H9 (cell line): ENCODE data around the gene TBC1D23. TPM values are rescaled to one million over a fixed set of nuclear protein-coding genes. Genes with fewer than 3 reads are reported as not detected.

ENCODE experiments used
- DNase-seq: peaks from one replicate; pipeline ENCODE4 v3.0.0-alpha.2; 2017
- H2AFZ ChIP-seq: one replicate; pipeline ENCODE4 v1.6.1; 2013; ENCODE audit warnings: mild to moderate bottlenecking, low read length, control low read depth, moderate library complexity
- H2AK5ac ChIP-seq: 2 replicates; pipeline ENCODE4 v1.6.1; 2013; ENCODE audit warnings: low read length, control low read depth, mixed read lengths; ENCODE audit not compliant: insufficient read length
- H2BK120ac ChIP-seq: one replicate; pipeline ENCODE4 v1.6.1; 2013; ENCODE audit warnings: low read depth, mild to moderate bottlenecking, low read length, control low read depth, inconsistent platforms; ENCODE audit not compliant: poor library complexity, severe bottlenecking
- H2BK12ac ChIP-seq: 2 replicates; pipeline ENCODE4 v1.6.1; 2013; ENCODE audit warnings: low read length, control low read depth, mixed read lengths, low read depth; ENCODE audit not compliant: insufficient read length
- H2BK15ac ChIP-seq: 2 replicates; pipeline ENCODE4 v1.6.1; 2013; ENCODE audit warnings: low read depth, low read length, control low read depth
- H2BK20ac ChIP-seq: one replicate; pipeline ENCODE4 v1.6.1; 2013; ENCODE audit warnings: low read depth, mild to moderate bottlenecking, low read length, control low read depth, inconsistent platforms; ENCODE audit not compliant: poor library complexity, severe bottlenecking
- H2BK5ac ChIP-seq: 2 replicates; pipeline ENCODE4 v1.6.1; 2013; ENCODE audit warnings: low read length, control low read depth, mixed read lengths; ENCODE audit not compliant: insufficient read length
- H3K14ac ChIP-seq: 2 replicates; pipeline ENCODE4 v1.6.1; 2013; ENCODE audit warnings: low read length, control low read depth; ENCODE audit not compliant: insufficient read depth
- H3K18ac ChIP-seq: 2 replicates; pipeline ENCODE4 v1.6.1; 2013; ENCODE audit warnings: low read depth, mild to moderate bottlenecking, mixed read lengths, low read length, control low read depth; ENCODE audit not compliant: insufficient read length
- H3K23ac ChIP-seq: 2 replicates; pipeline ENCODE4 v1.6.1; 2013; ENCODE audit warnings: low read length, control low read depth, mixed read lengths, low read depth; ENCODE audit not compliant: insufficient read length
- H3K23me2 ChIP-seq: 2 replicates; pipeline ENCODE4 v1.6.1; 2013; ENCODE audit warnings: low read depth, mild to moderate bottlenecking, mixed read lengths, low read length, control low read depth; ENCODE audit not compliant: insufficient read length, poor library complexity, severe bottlenecking
- H3K27ac ChIP-seq: 2 replicates; pipeline ENCODE4 v1.5.1; 2013; ENCODE audit warnings: low read length, control low read depth, mixed read lengths, low read depth; ENCODE audit not compliant: insufficient read length
- H3K27me3 ChIP-seq: 2 replicates; pipeline ENCODE4 v1.6.1; 2013; ENCODE audit warnings: low read length, control low read depth, inconsistent platforms; ENCODE audit not compliant: insufficient read depth
- H3K4ac ChIP-seq: 2 replicates; pipeline ENCODE4 v1.6.1; 2013; ENCODE audit warnings: low read depth, mild to moderate bottlenecking, control low read depth, inconsistent platforms, low read length, moderate library complexity
- H3K4me1 ChIP-seq: 2 replicates; pipeline ENCODE4 v1.6.1; 2013; ENCODE audit warnings: low read length, control low read depth, inconsistent platforms; ENCODE audit not compliant: insufficient read depth
- H3K4me2 ChIP-seq: 2 replicates; pipeline ENCODE4 v1.6.1; 2013; ENCODE audit warnings: low read length, control low read depth, mixed read lengths; ENCODE audit not compliant: insufficient read length, insufficient read depth
- H3K56ac ChIP-seq: 2 replicates; pipeline ENCODE4 v1.6.1; 2013; ENCODE audit warnings: low read depth, mild to moderate bottlenecking, mixed read lengths, low read length, control low read depth; ENCODE audit not compliant: insufficient read length
- H3K79me1 ChIP-seq: 2 replicates; pipeline ENCODE4 v1.6.1; 2013; ENCODE audit warnings: low read depth, mild to moderate bottlenecking, moderate library complexity, low read length, control low read depth, inconsistent platforms; ENCODE audit not compliant: insufficient read depth, poor library complexity, severe bottlenecking
- H3K79me2 ChIP-seq: 2 replicates; pipeline ENCODE4 v1.6.1; 2013; ENCODE audit warnings: low read length, control low read depth, inconsistent platforms; ENCODE audit not compliant: insufficient read depth
- H3K9ac ChIP-seq: 2 replicates; pipeline ENCODE4 v1.6.1; 2013; ENCODE audit warnings: low read length, control low read depth, mixed read lengths; ENCODE audit not compliant: insufficient read length; ENCODE audit errors: extremely low read depth
- H3K9me3 ChIP-seq: one replicate; pipeline ENCODE4 v1.6.1; 2013; ENCODE audit warnings: low read depth, low read length, inconsistent platforms; ENCODE audit not compliant: control insufficient read depth
- H3T11ph ChIP-seq: one replicate; pipeline ENCODE4 v1.6.1; 2013; ENCODE audit warnings: mild to moderate bottlenecking, low read length, control low read depth, inconsistent platforms
- H4K20me1 ChIP-seq: one replicate; pipeline ENCODE4 v1.6.1; 2013; ENCODE audit not compliant: control insufficient read depth, insufficient read length, insufficient read depth
- H4K5ac ChIP-seq: 2 replicates; pipeline ENCODE4 v1.6.1; 2013; ENCODE audit warnings: low read depth, mild to moderate bottlenecking, mixed read lengths, low read length, control low read depth; ENCODE audit not compliant: insufficient read length
- H4K8ac ChIP-seq: replicated peaks from 2 replicates; pipeline ENCODE4 v1.6.1; 2013; ENCODE audit warnings: low read length, control low read depth, mixed read lengths, low read depth; ENCODE audit not compliant: insufficient read length
- H4K91ac ChIP-seq: 2 replicates; pipeline ENCODE4 v1.6.1; 2013; ENCODE audit warnings: low read depth, mild to moderate bottlenecking, moderate library complexity, mixed read lengths, low read length, control low read depth; ENCODE audit not compliant: insufficient read length
- H3K27ac Mint-ChIP-seq, 3 experiments: 2 replicates in 2 of 3; 3 replicates in 1 of 3; pipeline ENCODE4 v1.8.0; 2020 to 2021; ENCODE audit warnings: mixed read lengths in 3 of 3, mild to moderate bottlenecking in 1 of 3, moderate library complexity in 1 of 3
- H3K27me3 Mint-ChIP-seq: 2 replicates; pipeline ENCODE4 v1.8.0; 2021; ENCODE audit warnings: low read depth, mild to moderate bottlenecking, moderate library complexity, mixed read lengths
- H3K36me3 Mint-ChIP-seq, 3 experiments: 2 replicates in 2 of 3; 3 replicates in 1 of 3; pipeline ENCODE4 v1.8.0; 2020 to 2021; ENCODE audit warnings: low read depth in 3 of 3, mixed read lengths in 3 of 3; ENCODE audit not compliant: insufficient read depth in 1 of 3
- H3K4me1 Mint-ChIP-seq, 2 experiments: 2 replicates each; pipeline ENCODE4 v1.8.0; 2020; ENCODE audit warnings: mixed read lengths in 2 of 2
- H3K4me3 Mint-ChIP-seq, 2 experiments: 2 replicates in 1 of 2; 3 replicates in 1 of 2; pipeline ENCODE4 v1.8.0; 2020 to 2021; ENCODE audit warnings: mild to moderate bottlenecking in 2 of 2, mixed read lengths in 2 of 2, moderate library complexity in 1 of 2
- H3K9me3 Mint-ChIP-seq, 2 experiments: 2 replicates in 1 of 2; 3 replicates in 1 of 2; pipeline ENCODE4 v1.8.0; 2020; ENCODE audit warnings: mild to moderate bottlenecking in 2 of 2, mixed read lengths in 2 of 2, moderate library complexity in 1 of 2
- WGBS: extraction: QIAGEN DNeasy Blood & Tissue Kit; methylation state at CpG from one replicate; pipeline ENCODE4 v1.1.7; 2013; ENCODE audit warnings: missing lambda C conversion rate, low lambda C conversion rate, mixed read lengths; ENCODE audit not compliant: insufficient read length; ENCODE audit errors: extremely low coverage; 5-methylcytosine and 5-hydroxymethylcytosine counted together
- total RNA-seq: library from RNA; stranded (reverse); gene quantifications from 2 replicates; pipeline ENCODE4 v1.2.1, GENCODE V29; 2021
- TF ChIP-seq, protein P1 (sequence below): fragments of 200-600 bp; sonication (generic); conservative IDR thresholded peaks from 3 replicates; pipeline ENCODE4 v1.8.0; 2021; ENCODE audit warnings: antibody characterized with exemption, mild to moderate bottlenecking

Gene TBC1D23
- total RNA-seq, 1 experiment from 2014 or later: 37.1 TPM

- Mint-ChIP-seq H3K4me3 (no peak overlapping the region), H3K4me1 (peaks cover 5 to 6% of the 10 kb centered on the region in 2 experiments), H3K36me3 (peaks cover 0 to 20% (median 4%) of the 10 kb centered on the region in 3 experiments; a peak in 4 of 7 replicates), H3K27ac (no peak overlapping the region), H3K9me3 (no peaks in the 10 kb centered on the region), H3K27me3 (no peaks in the 10 kb centered on the region)
- no peak overlapping the region for H3K18ac ChIP-seq
- TF ChIP-seq, protein P1, sequence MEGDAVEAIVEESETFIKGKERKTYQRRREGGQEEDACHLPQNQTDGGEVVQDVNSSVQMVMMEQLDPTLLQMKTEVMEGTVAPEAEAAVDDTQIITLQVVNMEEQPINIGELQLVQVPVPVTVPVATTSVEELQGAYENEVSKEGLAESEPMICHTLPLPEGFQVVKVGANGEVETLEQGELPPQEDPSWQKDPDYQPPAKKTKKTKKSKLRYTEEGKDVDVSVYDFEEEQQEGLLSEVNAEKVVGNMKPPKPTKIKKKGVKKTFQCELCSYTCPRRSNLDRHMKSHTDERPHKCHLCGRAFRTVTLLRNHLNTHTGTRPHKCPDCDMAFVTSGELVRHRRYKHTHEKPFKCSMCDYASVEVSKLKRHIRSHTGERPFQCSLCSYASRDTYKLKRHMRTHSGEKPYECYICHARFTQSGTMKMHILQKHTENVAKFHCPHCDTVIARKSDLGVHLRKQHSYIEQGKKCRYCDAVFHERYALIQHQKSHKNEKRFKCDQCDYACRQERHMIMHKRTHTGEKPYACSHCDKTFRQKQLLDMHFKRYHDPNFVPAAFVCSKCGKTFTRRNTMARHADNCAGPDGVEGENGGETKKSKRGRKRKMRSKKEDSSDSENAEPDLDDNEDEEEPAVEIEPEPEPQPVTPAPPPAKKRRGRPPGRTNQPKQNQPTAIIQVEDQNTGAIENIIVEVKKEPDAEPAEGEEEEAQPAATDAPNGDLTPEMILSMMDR: no peak
- H2AK5ac ChIP-seq: no peak overlapping the region
- H3K9me3 ChIP-seq: no peaks in the 10 kb centered on the region
- no peak overlapping the region for H3K27ac ChIP-seq
- H3K27me3 ChIP-seq: no peaks in the 10 kb centered on the region
- H3K4ac ChIP-seq: no peak overlapping the region
- H2BK12ac ChIP-seq: no peak overlapping the region
- H2BK5ac ChIP-seq: no peak overlapping the region
- no peak overlapping the region for H2BK15ac ChIP-seq
- H3K79me1 ChIP-seq: no peaks in the 10 kb centered on the region
- no peak overlapping the region for H4K8ac ChIP-seq
- H3K4me2 ChIP-seq: no peak overlapping the region
- no peaks in the 10 kb centered on the region for H4K20me1 ChIP-seq
- WGBS: no CpG with 5 or more reads among the region's 2 CpGs
- no peak overlapping the region for H2BK120ac ChIP-seq
- H3K56ac ChIP-seq: no peak overlapping the region
- no peak overlapping the region for H2BK20ac ChIP-seq
- no peak overlapping the region for H3T11ph ChIP-seq
- no peak overlapping the region for H3K23ac ChIP-seq
- no peaks in the 10 kb centered on the region for H3K4me1 ChIP-seq
- H2AFZ ChIP-seq: no peak overlapping the region
- no peak overlapping the region for H3K9ac ChIP-seq
- no peak overlapping the region for H3K14ac ChIP-seq
- H4K91ac ChIP-seq: no peak overlapping the region
- no peak overlapping the region for H4K5ac ChIP-seq
- no peak for DNase-seq
- H3K23me2 ChIP-seq: no peaks in the 10 kb centered on the region
- no peaks in the 10 kb centered on the region for H3K79me2 ChIP-seq
These were observed 50.2 kb downstream of the TBC1D23 start for GRCh38 chr3:100311011-100311410.
